ENCODE data around the gene PLEKHG5.

PLEKHG5 gene

DNA sequence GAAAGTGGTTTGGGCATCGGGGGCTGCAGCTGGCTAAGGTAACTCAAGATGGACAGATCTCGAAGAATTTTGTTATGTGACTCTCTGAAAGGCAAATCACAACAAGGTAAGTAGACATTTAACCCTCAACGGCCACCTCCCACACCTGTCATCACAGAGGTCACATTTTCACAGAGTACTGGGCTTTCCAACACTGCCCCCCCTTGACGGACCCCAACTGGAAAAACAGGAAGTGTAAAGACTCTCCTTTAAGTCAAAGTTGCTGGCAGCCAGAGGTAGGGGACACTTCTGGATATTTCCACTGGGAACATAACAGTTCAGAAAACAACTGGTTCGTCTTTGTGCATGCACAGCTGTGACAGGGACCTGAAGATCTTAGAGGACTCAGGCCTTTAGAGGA, 40.5 kb upstream of the PLEKHG5 start:
- peaks cover 62 to 95% (median 82%) of the 10 kb centered on the region in 3 donors for H3K36me3 ChIP-seq
- no peaks in the 10 kb centered on the region for H3K4me1 ChIP-seq
- no peaks in the 10 kb centered on the region for H3K27me3 ChIP-seq
- intact Hi-C loops (cut with DNase I; ENCODE audit: low total_unique reads), result no loop called here
- H3K9me3 ChIP-seq, result no peaks in the 10 kb centered on the region
- no peak overlapping the region for H3K4me3 ChIP-seq
- TF ChIP-seq, protein P1, sequence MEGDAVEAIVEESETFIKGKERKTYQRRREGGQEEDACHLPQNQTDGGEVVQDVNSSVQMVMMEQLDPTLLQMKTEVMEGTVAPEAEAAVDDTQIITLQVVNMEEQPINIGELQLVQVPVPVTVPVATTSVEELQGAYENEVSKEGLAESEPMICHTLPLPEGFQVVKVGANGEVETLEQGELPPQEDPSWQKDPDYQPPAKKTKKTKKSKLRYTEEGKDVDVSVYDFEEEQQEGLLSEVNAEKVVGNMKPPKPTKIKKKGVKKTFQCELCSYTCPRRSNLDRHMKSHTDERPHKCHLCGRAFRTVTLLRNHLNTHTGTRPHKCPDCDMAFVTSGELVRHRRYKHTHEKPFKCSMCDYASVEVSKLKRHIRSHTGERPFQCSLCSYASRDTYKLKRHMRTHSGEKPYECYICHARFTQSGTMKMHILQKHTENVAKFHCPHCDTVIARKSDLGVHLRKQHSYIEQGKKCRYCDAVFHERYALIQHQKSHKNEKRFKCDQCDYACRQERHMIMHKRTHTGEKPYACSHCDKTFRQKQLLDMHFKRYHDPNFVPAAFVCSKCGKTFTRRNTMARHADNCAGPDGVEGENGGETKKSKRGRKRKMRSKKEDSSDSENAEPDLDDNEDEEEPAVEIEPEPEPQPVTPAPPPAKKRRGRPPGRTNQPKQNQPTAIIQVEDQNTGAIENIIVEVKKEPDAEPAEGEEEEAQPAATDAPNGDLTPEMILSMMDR (IDR thresholded peaks at IDR 0.05), result no peak
- no peak for DNase-seq
- H3K27ac ChIP-seq, result no peak overlapping the region

DNA sequence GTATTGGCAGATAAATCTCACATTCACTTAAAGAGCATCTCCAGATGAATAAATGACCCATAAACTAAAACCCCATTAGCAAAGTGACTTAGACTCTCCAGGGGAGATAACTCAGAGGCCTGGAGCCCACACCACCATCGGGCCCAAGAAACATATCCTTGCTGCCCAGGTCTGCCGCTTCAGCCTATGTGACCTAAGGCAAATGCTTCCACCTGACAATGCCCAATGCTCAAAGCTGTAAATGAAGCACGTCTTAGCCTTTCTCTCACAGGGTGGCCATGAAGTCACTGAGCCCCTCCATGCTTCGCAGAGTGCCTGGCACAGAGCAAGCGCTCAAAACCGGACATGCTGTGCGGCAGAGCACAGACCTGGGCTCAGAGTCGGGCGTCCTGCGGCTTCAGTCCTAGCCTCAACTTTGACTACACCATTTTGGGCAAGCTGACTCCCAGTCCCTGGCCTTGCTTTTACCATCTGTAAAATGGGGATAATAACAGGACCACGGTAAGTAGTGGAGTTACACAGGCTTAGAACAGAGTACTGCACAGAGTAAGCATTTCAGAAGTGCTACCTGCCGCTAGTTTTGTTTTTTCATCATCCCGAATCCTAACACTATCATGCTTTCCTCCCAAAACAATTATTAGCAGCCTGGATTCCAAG, 39.2 kb upstream of the PLEKHG5 start:
- Histone ChIP-seq H3K4me3 (no peak overlapping the region), H3K27me3 (no peaks in the 10 kb centered on the region), H3K27ac (no peak overlapping the region), H3K9me3 (no peaks in the 10 kb centered on the region), H3K4me1 (no peaks in the 10 kb centered on the region), H3K36me3 (peaks cover 70 to 94% (median 92%) of the 10 kb centered on the region in 3 donors)
- no peak for DNase-seq
- intact Hi-C loops (cut with DNase I; ENCODE audit: low total_unique reads), result no loop called here
- TF ChIP-seq, protein P1 (IDR thresholded peaks at IDR 0.05), result no peak

DNA sequence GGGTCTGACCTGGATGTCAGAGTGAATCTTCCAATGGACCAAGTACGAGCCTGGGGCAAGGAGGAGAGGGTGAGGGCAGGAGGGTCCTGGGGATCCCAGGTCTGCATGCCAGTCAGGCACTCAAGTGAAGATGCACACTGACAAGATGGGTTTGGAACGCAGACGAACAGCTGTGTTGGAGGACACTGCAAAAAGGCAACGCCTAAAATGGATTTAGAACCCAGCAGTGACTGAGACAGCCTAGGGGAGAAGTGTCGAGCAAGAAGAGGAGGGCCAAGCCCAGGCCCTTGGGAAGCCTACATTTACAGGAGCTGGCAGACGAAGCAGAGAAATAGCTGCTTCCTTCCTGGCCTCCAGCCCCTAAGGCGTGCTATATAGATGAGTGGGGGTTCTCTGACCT, 37.0 kb upstream of the PLEKHG5 start:
- Histone ChIP-seq H3K4me3 (no peak overlapping the region), H3K27ac (no peak overlapping the region), H3K4me1 (no peaks in the 10 kb centered on the region), H3K36me3 (peaks cover 66 to 97% (median 93%) of the 10 kb centered on the region in 3 donors), H3K27me3 (no peaks in the 10 kb centered on the region), H3K9me3 (no peaks in the 10 kb centered on the region)
- DNase-seq, result no peak
- intact Hi-C loops (cut with DNase I; ENCODE audit: low total_unique reads), result no loop called here
- TF ChIP-seq, protein P1 (IDR thresholded peaks at IDR 0.05), result no peak

DNA sequence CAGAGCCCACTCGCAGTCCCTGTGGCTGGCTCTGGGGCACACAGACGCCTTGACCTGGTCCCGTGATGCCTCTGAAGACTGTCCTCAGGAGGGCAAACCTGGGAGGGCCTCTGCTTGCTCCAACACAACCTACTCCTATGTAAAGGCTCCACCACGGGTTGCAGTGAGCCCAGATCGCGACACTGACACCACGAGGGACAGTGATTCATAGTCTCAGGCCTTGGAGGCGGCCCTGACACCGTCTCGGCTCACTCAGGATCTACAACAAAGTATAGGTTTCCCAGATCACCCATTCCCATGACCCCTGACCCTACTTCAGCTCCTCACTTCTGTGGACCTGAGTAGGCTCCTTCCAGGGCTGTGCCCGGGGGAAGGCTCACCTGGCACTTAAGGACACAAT, 34.8 kb upstream of the PLEKHG5 start:
- Histone ChIP-seq H3K9me3 (no peaks in the 10 kb centered on the region), H3K36me3 (peaks cover 44 to 76% (median 75%) of the 10 kb centered on the region in 3 donors), H3K4me3 (no peak overlapping the region), H3K27me3 (no peaks in the 10 kb centered on the region), H3K4me1 (no peaks in the 10 kb centered on the region), H3K27ac (no peak overlapping the region)
- TF ChIP-seq, protein P1 (IDR thresholded peaks at IDR 0.05), result no peak
- no peak for DNase-seq
- intact Hi-C loops (cut with DNase I; ENCODE audit: low total_unique reads), result no loop called here

- Histone ChIP-seq H3K36me3 (peaks cover 29 to 49% (median 49%) of the 10 kb centered on the region in 3 donors), H3K9me3 (no peaks in the 10 kb centered on the region), H3K27me3 (no peaks in the 10 kb centered on the region), H3K4me3 (no peak overlapping the region), H3K27ac (no peak overlapping the region), H3K4me1 (peaks cover 0 to 24% (median 21%) of the 10 kb centered on the region in 4 donors)
- DNase-seq, result no peak
- TF ChIP-seq, protein P1 (IDR thresholded peaks at IDR 0.05), result peak; percentile 13 to 25
- intact Hi-C loops (cut with DNase I; ENCODE audit: low total_unique reads), result no loop called here
Observed at GRCh38 chr1:6523566-6523965, 32.1 kb upstream of the PLEKHG5 start.

Measured in tibial artery (tissue), 4 donors.